Measurements from ENCODE around the gene STXBP4.

The STXBP4 gene

GRCh38 chr17:55133583-55133982 lies 165.0 kb downstream of the STXBP4 start:
- in situ Hi-C loops (cut with HindIII; ENCODE audit: low pct_ligation_motif_present, low sequenced_read_pairs): no loop called here
- DNase-seq: no peak

GRCh38 chr17:55134486-55135157 lies 166.1 kb downstream of the STXBP4 start:
- H3K36me3 ChIP-seq (replicated peaks): no peaks in the 10 kb centered on the region
- H3K4me3 ChIP-seq (ENCODE audit: low read depth, low read length): no peak overlapping the region
- in situ Hi-C loops (cut with HindIII; ENCODE audit: low pct_ligation_motif_present, low sequenced_read_pairs): no loop called here
- TF ChIP-seq CTCF (IDR thresholded peaks at IDR 0.05; ENCODE audit: low read depth, low read length, missing control alignments): no peak
- peak; percentile 33 for DNase-seq
- H3K27ac ChIP-seq: peak overlapping the region; percentile 47
- H3K27me3 ChIP-seq (replicated peaks): no peaks in the 10 kb centered on the region

More at GRCh38 chr17:55133583-55133982, 165.0 kb downstream of the STXBP4 start:
- no peaks in the 10 kb centered on the region for H3K27me3 ChIP-seq (replicated peaks)
- H3K36me3 ChIP-seq (replicated peaks): no peaks in the 10 kb centered on the region
- no peak for TF ChIP-seq CTCF (IDR thresholded peaks at IDR 0.05; ENCODE audit: low read depth, low read length, missing control alignments)
- H3K27ac ChIP-seq: no peak overlapping the region
- H3K4me3 ChIP-seq (ENCODE audit: low read depth, low read length): no peak overlapping the region

GRCh38 chr17:55140809-55141208 lies 172.2 kb downstream of the STXBP4 start:
- no peak for TF ChIP-seq CTCF (IDR thresholded peaks at IDR 0.05; ENCODE audit: low read depth, low read length, missing control alignments)
- H3K4me3 ChIP-seq (ENCODE audit: low read depth, low read length): no peak overlapping the region
- no peaks in the 10 kb centered on the region for H3K27me3 ChIP-seq (replicated peaks)
- DNase-seq: no peak
- H3K27ac ChIP-seq: no peak overlapping the region
- in situ Hi-C loops (cut with HindIII; ENCODE audit: low pct_ligation_motif_present, low sequenced_read_pairs): no loop called here
- H3K36me3 ChIP-seq (replicated peaks): no peaks in the 10 kb centered on the region

- in situ Hi-C loops (cut with HindIII; ENCODE audit: low pct_ligation_motif_present, low sequenced_read_pairs): no loop called here
- H3K27ac ChIP-seq: no peak overlapping the region
- TF ChIP-seq CTCF (IDR thresholded peaks at IDR 0.05; ENCODE audit: low read depth, low read length, missing control alignments): no peak
- no peaks in the 10 kb centered on the region for H3K27me3 ChIP-seq (replicated peaks)
- H3K36me3 ChIP-seq (replicated peaks): no peaks in the 10 kb centered on the region
- no peak overlapping the region for H3K4me3 ChIP-seq (ENCODE audit: low read depth, low read length)
- DNase-seq: no peak
These were observed 176.0 kb downstream of the STXBP4 start for GRCh38 chr17:55144518-55144917.

- no peak overlapping the region for H3K27ac ChIP-seq
- no peak for TF ChIP-seq CTCF (IDR thresholded peaks at IDR 0.05; ENCODE audit: low read depth, low read length, missing control alignments)
- no peaks in the 10 kb centered on the region for H3K36me3 ChIP-seq (replicated peaks)
- in situ Hi-C loops (cut with HindIII; ENCODE audit: low pct_ligation_motif_present, low sequenced_read_pairs): no loop called here
- H3K27me3 ChIP-seq (replicated peaks): no peaks in the 10 kb centered on the region
- H3K4me3 ChIP-seq (ENCODE audit: low read depth, low read length): no peak overlapping the region
- DNase-seq: no peak
These were observed 180.9 kb downstream of the STXBP4 start for GRCh38 chr17:55149485-55149884.

GRCh38 chr17:55152236-55152635 lies 183.7 kb downstream of the STXBP4 start:
- H3K36me3 ChIP-seq (replicated peaks): no peaks in the 10 kb centered on the region
- no peak for TF ChIP-seq CTCF (IDR thresholded peaks at IDR 0.05; ENCODE audit: low read depth, low read length, missing control alignments)
- no peak for DNase-seq
- H3K27me3 ChIP-seq (replicated peaks): no peaks in the 10 kb centered on the region
- no peak overlapping the region for H3K4me3 ChIP-seq (ENCODE audit: low read depth, low read length)
- in situ Hi-C loops (cut with HindIII; ENCODE audit: low pct_ligation_motif_present, low sequenced_read_pairs): no loop called here
- no peak overlapping the region for H3K27ac ChIP-seq
